Suppressor macrophage treated with lipopolysaccharide for 4 hours (primary cell): Measurements from ENCODE around the gene CDC42EP1.
"Not testable (repeated sequence)": the region's sequence is repeated elsewhere in the genome, so short reads cannot be mapped to it uniquely, and the experiment has no call there.

Source experiments
- DNase-seq: peaks from one replicate; pipeline ENCODE4 v3.0.0-alpha.2; 2020

CDC42EP1 gene

GRCh38 chr22:37534445-37534844 lies 25.8 kb upstream of the CDC42EP1 start:
- no peak for DNase-seq

GRCh38 chr22:37535159-37535558 lies 25.1 kb upstream of the CDC42EP1 start:
- no peak for DNase-seq

- DNase-seq = peak; percentile 95
Measured at GRCh38 chr22:37538590-37539357, 21.5 kb upstream of the CDC42EP1 start.

- not testable (repeated sequence) for DNase-seq
Measured at GRCh38 chr22:37539790-37540189, 20.5 kb upstream of the CDC42EP1 start.

- peak; percentile 47 for DNase-seq
Measured at GRCh38 chr22:37542416-37542815, 17.9 kb upstream of the CDC42EP1 start.

- no peak for DNase-seq
Measured at GRCh38 chr22:37542959-37543358, 17.3 kb upstream of the CDC42EP1 start.

- DNase-seq = peak; percentile 77
Measured at GRCh38 chr22:37544955-37545702, 15.2 kb upstream of the CDC42EP1 start.

- DNase-seq = no peak
Measured at GRCh38 chr22:37545703-37546436, 14.4 kb upstream of the CDC42EP1 start.

GRCh38 chr22:37546437-37547250 lies 13.6 kb upstream of the CDC42EP1 start:
- DNase-seq = no peak

- DNase-seq = no peak
Measured at GRCh38 chr22:37547251-37547741, 13.0 kb upstream of the CDC42EP1 start.

- DNase-seq = no peak
Measured at GRCh38 chr22:37549704-37550059, 10.6 kb upstream of the CDC42EP1 start.

- not testable (repeated sequence) for DNase-seq
Measured at GRCh38 chr22:37550921-37551320, 9.4 kb upstream of the CDC42EP1 start.

GRCh38 chr22:37551981-37552380 lies 8.3 kb upstream of the CDC42EP1 start:
- DNase-seq = no peak

GRCh38 chr22:37552524-37553163 lies 7.6 kb upstream of the CDC42EP1 start:
- DNase-seq = no peak

GRCh38 chr22:37553725-37554124 lies 6.6 kb upstream of the CDC42EP1 start:
- DNase-seq = no peak

- no peak for DNase-seq
Measured at GRCh38 chr22:37555029-37555428, 5.3 kb upstream of the CDC42EP1 start.

- DNase-seq = no peak
Measured at GRCh38 chr22:37556710-37557109, 3.6 kb upstream of the CDC42EP1 start.

GRCh38 chr22:37557321-37558001 lies 2.8 kb upstream of the CDC42EP1 start:
- no peak for DNase-seq

- DNase-seq = no peak
Measured at GRCh38 chr22:37558815-37559214, 1.5 kb upstream of the CDC42EP1 start.

GRCh38 chr22:37559521-37559900 lies 769 bp upstream of the CDC42EP1 start:
- no peak for DNase-seq

GRCh38 chr22:37560608-37561211 lies 430 bp downstream of the CDC42EP1 start:
- no peak for DNase-seq
